Activated naive CD8-positive, alpha-beta T cell treated with anti-CD3 and anti-CD28 coated beads, Interleukin-2, amount 50 U/mL, for 24 hours (primary cell): Measurements from ENCODE around the gene MYH15.

ENCODE experiments used
- ATAC-seq: fragments of 150-1000 bp; cut with Tn5 transposase; one replicate; pipeline ENCODE4 v1.10.0; 2021
- DNase-seq: peaks from one replicate; pipeline ENCODE4 v3.0.0; 2021
- H3K27ac Mint-ChIP-seq: one replicate; pipeline ENCODE4 v1.8.0; 2021; ENCODE audit warnings: mild to moderate bottlenecking, mixed read lengths
- H3K27me3 Mint-ChIP-seq: one replicate; pipeline ENCODE4 v1.8.0; 2021; ENCODE audit warnings: mixed read lengths
- H3K36me3 Mint-ChIP-seq: one replicate; pipeline ENCODE4 v1.8.0; 2021; ENCODE audit warnings: low read depth, mixed read lengths
- H3K4me1 Mint-ChIP-seq: one replicate; pipeline ENCODE4 v1.8.0; 2021; ENCODE audit warnings: mixed read lengths
- H3K4me3 Mint-ChIP-seq: one replicate; pipeline ENCODE4 v1.8.0; 2021; ENCODE audit warnings: mild to moderate bottlenecking, moderate library complexity, mixed read lengths
- H3K9me3 Mint-ChIP-seq: one replicate; pipeline ENCODE4 v1.8.0; 2021; ENCODE audit warnings: mixed read lengths

Gene MYH15

GRCh38 chr3:108510496-108510895, at the start of gene MYH15:
Gene MYH15 (minus strand): TSS chr3:108510596. CDS start chr3:108510530, 66 bp downstream.
- no peaks in the 10 kb centered on the region for H3K9me3 Mint-ChIP-seq
- H3K27me3 Mint-ChIP-seq = peaks cover 1% of the 10 kb centered on the region
- H3K4me3 Mint-ChIP-seq = no peak within 1 kb of the TSS
- H3K4me1 Mint-ChIP-seq = no peaks in the 10 kb centered on the region
- ATAC-seq = no peak
- H3K27ac Mint-ChIP-seq = no peak within 1 kb of the TSS
- H3K36me3 Mint-ChIP-seq = no peaks in the 10 kb centered on the region
- DNase-seq = no peak

- no peaks in the 10 kb centered on the region for H3K4me1 Mint-ChIP-seq
- peaks cover 54% of the 10 kb centered on the region for H3K36me3 Mint-ChIP-seq
- no peak overlapping the region for H3K27ac Mint-ChIP-seq
- H3K9me3 Mint-ChIP-seq = no peaks in the 10 kb centered on the region
- no peak for ATAC-seq
- DNase-seq = no peak
- H3K27me3 Mint-ChIP-seq = no peaks in the 10 kb centered on the region
- no peak overlapping the region for H3K4me3 Mint-ChIP-seq
Measured at GRCh38 chr3:108555966-108556581, 45.7 kb upstream of the MYH15 start.

- Mint-ChIP-seq H3K27ac (no peak overlapping the region), H3K36me3 (peaks cover 48% of the 10 kb centered on the region)
- ATAC-seq = no peak
Measured at GRCh38 chr3:108554913-108555571, 44.6 kb upstream of the MYH15 start.

GRCh38 chr3:108554229-108554628, 43.8 kb upstream of the MYH15 start:
- no peaks in the 10 kb centered on the region for H3K9me3 Mint-ChIP-seq
- no peak for ATAC-seq
- no peak overlapping the region for H3K4me3 Mint-ChIP-seq
- no peak for DNase-seq
- H3K27ac Mint-ChIP-seq = no peak overlapping the region
- H3K27me3 Mint-ChIP-seq = no peaks in the 10 kb centered on the region
- H3K36me3 Mint-ChIP-seq = peaks cover 47% of the 10 kb centered on the region
- H3K4me1 Mint-ChIP-seq = no peaks in the 10 kb centered on the region

More at GRCh38 chr3:108554913-108555571, 44.6 kb upstream of the MYH15 start:
- Mint-ChIP-seq H3K9me3 (no peaks in the 10 kb centered on the region), H3K27me3 (no peaks in the 10 kb centered on the region), H3K4me1 (no peaks in the 10 kb centered on the region), H3K4me3 (no peak overlapping the region)
- no peak for DNase-seq

GRCh38 chr3:108552267-108553159, 42.1 kb upstream of the MYH15 start:
- Mint-ChIP-seq H3K9me3 (no peaks in the 10 kb centered on the region), H3K27me3 (no peaks in the 10 kb centered on the region), H3K36me3 (peaks cover 43% of the 10 kb centered on the region), H3K4me1 (no peaks in the 10 kb centered on the region), H3K4me3 (no peak overlapping the region), H3K27ac (no peak overlapping the region)
- ATAC-seq (no peak), DNase-seq (no peak)

- H3K36me3 Mint-ChIP-seq = peaks cover 48% of the 10 kb centered on the region
- no peaks in the 10 kb centered on the region for H3K27me3 Mint-ChIP-seq
- H3K27ac Mint-ChIP-seq = no peak overlapping the region
- H3K4me3 Mint-ChIP-seq = no peak overlapping the region
- no peak for ATAC-seq
- DNase-seq = no peak
- peaks cover 6% of the 10 kb centered on the region for H3K4me1 Mint-ChIP-seq
- H3K9me3 Mint-ChIP-seq = no peaks in the 10 kb centered on the region
Measured at GRCh38 chr3:108548886-108549285, 38.5 kb upstream of the MYH15 start.

GRCh38 chr3:108548304-108548703, 37.9 kb upstream of the MYH15 start:
- H3K27ac Mint-ChIP-seq = no peak overlapping the region
- no peaks in the 10 kb centered on the region for H3K9me3 Mint-ChIP-seq
- DNase-seq = no peak
- H3K4me3 Mint-ChIP-seq = no peak overlapping the region
- H3K36me3 Mint-ChIP-seq = peaks cover 53% of the 10 kb centered on the region
- peaks cover 6% of the 10 kb centered on the region for H3K4me1 Mint-ChIP-seq
- no peaks in the 10 kb centered on the region for H3K27me3 Mint-ChIP-seq
- ATAC-seq = no peak

- no peak for DNase-seq
- Mint-ChIP-seq H3K27me3 (no peaks in the 10 kb centered on the region), H3K27ac (no peak overlapping the region), H3K4me1 (peaks cover 6% of the 10 kb centered on the region), H3K36me3 (peaks cover 47% of the 10 kb centered on the region), H3K9me3 (no peaks in the 10 kb centered on the region), H3K4me3 (no peak overlapping the region)
- ATAC-seq = no peak
Measured at GRCh38 chr3:108546692-108547091, 36.3 kb upstream of the MYH15 start.

GRCh38 chr3:108546247-108546646, 35.9 kb upstream of the MYH15 start:
- no peaks in the 10 kb centered on the region for H3K27me3 Mint-ChIP-seq
- no peak overlapping the region for H3K27ac Mint-ChIP-seq
- H3K9me3 Mint-ChIP-seq = no peaks in the 10 kb centered on the region
- no peak overlapping the region for H3K4me3 Mint-ChIP-seq
- peaks cover 45% of the 10 kb centered on the region for H3K36me3 Mint-ChIP-seq
- DNase-seq (no peak), ATAC-seq (no peak)
- peaks cover 6% of the 10 kb centered on the region for H3K4me1 Mint-ChIP-seq

- H3K9me3 Mint-ChIP-seq = no peaks in the 10 kb centered on the region
- no peak overlapping the region for H3K27ac Mint-ChIP-seq
- ATAC-seq (no peak), DNase-seq (no peak)
- H3K4me1 Mint-ChIP-seq = no peaks in the 10 kb centered on the region
- peaks cover 4% of the 10 kb centered on the region for H3K36me3 Mint-ChIP-seq
- H3K27me3 Mint-ChIP-seq = no peaks in the 10 kb centered on the region
- H3K4me3 Mint-ChIP-seq = no peak overlapping the region
Measured at GRCh38 chr3:108538083-108538482, 27.7 kb upstream of the MYH15 start.

- Mint-ChIP-seq H3K4me3 (no peak overlapping the region), H3K27ac (no peak overlapping the region)
- ATAC-seq = no peak
Measured at GRCh38 chr3:108528459-108529252, 18.3 kb upstream of the MYH15 start.

GRCh38 chr3:108527817-108528216, 17.4 kb upstream of the MYH15 start:
- peaks cover 11% of the 10 kb centered on the region for H3K27me3 Mint-ChIP-seq
- no peak for DNase-seq
- no peak overlapping the region for H3K27ac Mint-ChIP-seq
- H3K4me1 Mint-ChIP-seq = no peaks in the 10 kb centered on the region
- H3K4me3 Mint-ChIP-seq = no peak overlapping the region
- no peaks in the 10 kb centered on the region for H3K36me3 Mint-ChIP-seq
- H3K9me3 Mint-ChIP-seq = no peaks in the 10 kb centered on the region
- ATAC-seq = no peak

More at GRCh38 chr3:108528459-108529252, 18.3 kb upstream of the MYH15 start:
- no peaks in the 10 kb centered on the region for H3K4me1 Mint-ChIP-seq
- no peaks in the 10 kb centered on the region for H3K36me3 Mint-ChIP-seq
- no peaks in the 10 kb centered on the region for H3K9me3 Mint-ChIP-seq
- no peak for DNase-seq
- peaks cover 11% of the 10 kb centered on the region for H3K27me3 Mint-ChIP-seq

- DNase-seq (no peak), ATAC-seq (no peak)
- Mint-ChIP-seq H3K9me3 (no peaks in the 10 kb centered on the region), H3K27me3 (peaks cover 11% of the 10 kb centered on the region), H3K4me1 (no peaks in the 10 kb centered on the region), H3K4me3 (no peak overlapping the region), H3K36me3 (no peaks in the 10 kb centered on the region), H3K27ac (no peak overlapping the region)
Measured at GRCh38 chr3:108527109-108527508, 16.7 kb upstream of the MYH15 start.

GRCh38 chr3:108525971-108526370, 15.6 kb upstream of the MYH15 start:
- Mint-ChIP-seq H3K9me3 (no peaks in the 10 kb centered on the region), H3K4me1 (no peaks in the 10 kb centered on the region), H3K27ac (no peak overlapping the region), H3K4me3 (no peak overlapping the region), H3K27me3 (peaks cover 11% of the 10 kb centered on the region), H3K36me3 (no peaks in the 10 kb centered on the region)
- DNase-seq (no peak), ATAC-seq (no peak)
